Measurements from ENCODE around the gene CHST15.

The CHST15 gene

DNA sequence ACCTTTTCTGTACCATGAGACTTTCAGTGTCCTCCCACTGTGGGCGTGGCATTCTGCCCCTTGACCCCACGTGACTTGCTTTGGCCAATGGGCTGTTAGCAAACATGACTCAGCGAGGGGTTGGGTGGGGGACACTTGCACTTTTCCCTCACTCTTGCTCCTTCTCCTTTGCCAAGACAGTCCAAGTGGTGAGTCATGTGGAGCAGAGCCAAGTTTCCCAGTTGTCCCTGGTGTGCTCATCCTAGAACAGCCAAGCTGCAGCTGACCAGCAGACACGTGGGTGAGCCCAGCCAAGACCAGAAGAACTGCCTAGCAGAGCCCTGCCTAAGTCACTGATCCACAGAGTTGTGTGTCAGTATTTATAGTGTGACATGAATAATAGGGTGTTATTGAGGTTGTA is 119.0 kb downstream of the CHST15 start:
- Histone ChIP-seq H3K4me3 (ENCODE audit: low read length) (no peak overlapping the region), H3K27me3 (ENCODE audit: control insufficient read depth, insufficient read depth, low read length) (peaks cover 44% of the 10 kb centered on the region), H3K9ac (ENCODE audit: low read length) (no peak overlapping the region), H3K36me3 (ENCODE audit: control insufficient read depth, insufficient read depth, low read length) (no peaks in the 10 kb centered on the region), H3K4me1 (ENCODE audit: control insufficient read depth, insufficient read depth, low read length) (no peaks in the 10 kb centered on the region), H3K9me3 (ENCODE audit: control insufficient read depth, low read length) (peaks cover 5% of the 10 kb centered on the region)

DNA sequence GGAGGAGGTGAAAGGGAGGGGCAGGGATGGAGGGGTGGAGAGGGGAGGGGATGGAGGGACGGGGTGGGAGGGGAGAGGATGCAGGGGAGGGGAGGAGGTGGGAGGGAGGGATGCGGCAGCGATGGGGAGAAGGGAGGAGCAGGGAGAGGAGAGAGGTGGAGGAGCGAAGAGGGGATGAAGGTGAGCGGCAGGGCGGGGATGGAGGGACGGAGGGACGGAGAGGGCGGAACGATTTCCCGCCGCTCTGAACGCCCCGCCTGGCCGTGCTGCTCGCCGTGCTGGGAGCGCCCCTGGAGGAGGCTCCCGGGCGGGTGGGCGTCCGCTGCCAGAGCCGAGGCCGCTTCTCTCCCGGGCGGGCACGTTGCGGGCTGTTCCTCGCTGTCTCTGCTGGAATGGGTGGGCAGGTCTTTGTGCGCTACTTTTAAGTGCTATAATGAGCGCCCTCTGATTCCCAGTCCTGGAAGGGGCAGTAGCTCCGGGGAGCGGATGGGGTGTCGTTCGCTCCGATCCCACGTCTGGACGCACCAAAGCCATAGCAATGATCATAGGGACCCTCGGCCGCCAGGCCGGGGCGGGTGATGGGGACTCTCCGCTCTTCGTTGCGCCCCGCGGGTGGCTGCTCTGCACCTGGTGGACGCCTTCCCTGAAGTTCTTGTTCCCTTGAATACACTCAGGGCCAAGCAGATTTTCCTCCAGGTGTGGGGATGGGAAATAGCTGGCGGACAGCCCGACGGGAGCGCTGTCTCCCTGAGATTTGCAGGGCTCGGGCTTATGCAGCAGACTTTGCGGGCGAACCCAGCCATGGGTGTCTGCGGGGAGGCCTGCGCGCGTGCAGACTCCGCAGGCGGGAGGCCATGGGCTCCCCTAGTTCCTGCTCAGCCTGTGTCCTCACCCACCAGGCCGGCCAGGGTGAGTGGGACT is 120.7 kb downstream of the CHST15 start:
- Histone ChIP-seq H3K9ac (ENCODE audit: low read length) (no peak overlapping the region), H3K4me1 (ENCODE audit: control insufficient read depth, insufficient read depth, low read length) (no peaks in the 10 kb centered on the region), H3K36me3 (ENCODE audit: control insufficient read depth, insufficient read depth, low read length) (no peaks in the 10 kb centered on the region), H3K4me3 (ENCODE audit: low read length) (no peak overlapping the region), H3K27me3 (ENCODE audit: control insufficient read depth, insufficient read depth, low read length) (peaks cover 55% of the 10 kb centered on the region), H3K9me3 (ENCODE audit: control insufficient read depth, low read length) (peaks cover 5% of the 10 kb centered on the region)

DNA sequence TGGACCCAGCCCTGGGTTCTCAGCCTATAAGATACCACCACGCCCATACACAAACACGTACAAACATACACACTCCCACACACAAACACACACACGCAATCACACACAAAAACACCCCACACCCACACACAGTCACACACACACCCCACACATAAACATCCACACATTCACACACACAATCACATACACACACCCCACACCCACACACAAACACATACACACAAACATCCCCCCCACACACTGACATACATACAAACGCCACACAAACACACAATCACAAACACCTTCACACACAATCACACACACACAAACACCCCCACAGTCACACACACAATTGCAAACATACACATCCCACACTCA is 122.5 kb downstream of the CHST15 start:
- Histone ChIP-seq H3K9me3 (ENCODE audit: control insufficient read depth, low read length) (peaks cover 5% of the 10 kb centered on the region), H3K4me3 (ENCODE audit: low read length) (no peak overlapping the region), H3K36me3 (ENCODE audit: control insufficient read depth, insufficient read depth, low read length) (no peaks in the 10 kb centered on the region), H3K4me1 (ENCODE audit: control insufficient read depth, insufficient read depth, low read length) (no peaks in the 10 kb centered on the region), H3K9ac (ENCODE audit: low read length) (no peak overlapping the region), H3K27me3 (ENCODE audit: control insufficient read depth, insufficient read depth, low read length) (peaks cover 72% of the 10 kb centered on the region)

GRCh38 chr10:123970207-123970926 is 123.0 kb downstream of the CHST15 start:
- peaks cover 5% of the 10 kb centered on the region for H3K9me3 ChIP-seq (ENCODE audit: control insufficient read depth, low read length)
- no peaks in the 10 kb centered on the region for H3K4me1 ChIP-seq (ENCODE audit: control insufficient read depth, insufficient read depth, low read length)
- H3K9ac ChIP-seq (ENCODE audit: low read length), result no peak overlapping the region
- peaks cover 78% of the 10 kb centered on the region for H3K27me3 ChIP-seq (ENCODE audit: control insufficient read depth, insufficient read depth, low read length)
- H3K4me3 ChIP-seq (ENCODE audit: low read length), result no peak overlapping the region
- H3K36me3 ChIP-seq (ENCODE audit: control insufficient read depth, insufficient read depth, low read length), result no peaks in the 10 kb centered on the region

DNA sequence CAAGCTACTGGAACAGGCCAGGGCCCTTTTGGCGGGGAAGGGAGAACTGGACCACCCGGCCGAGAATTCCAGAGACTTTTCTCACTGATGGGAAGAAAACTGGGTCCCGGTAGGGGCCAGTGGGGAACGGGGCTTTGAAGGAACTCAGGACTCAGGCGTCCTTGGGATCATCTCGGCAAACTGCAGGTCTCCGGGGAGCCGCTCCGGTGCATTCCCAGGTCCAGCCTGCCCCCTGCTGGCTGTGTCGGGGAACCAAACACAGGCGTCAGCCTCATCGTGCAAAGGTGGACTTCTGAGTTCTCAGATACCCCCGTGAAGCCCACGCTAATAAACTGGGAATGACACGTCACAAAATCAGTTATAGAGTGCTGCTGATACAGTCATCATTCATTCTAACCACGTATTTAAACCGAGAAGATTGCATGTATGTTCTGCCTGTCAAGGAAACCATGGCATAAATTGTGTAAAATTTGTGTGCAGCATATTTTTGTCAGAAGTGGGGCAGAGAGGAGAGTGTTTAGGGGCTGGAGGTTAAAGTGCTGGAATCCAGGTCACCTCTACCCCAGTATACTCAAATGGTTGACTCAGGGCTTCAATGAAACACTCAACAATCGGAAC is 125.7 kb downstream of the CHST15 start:
- Histone ChIP-seq H3K27me3 (ENCODE audit: control insufficient read depth, insufficient read depth, low read length) (peaks cover 81% of the 10 kb centered on the region), H3K4me3 (ENCODE audit: low read length) (no peak overlapping the region), H3K9ac (ENCODE audit: low read length) (no peak overlapping the region), H3K36me3 (ENCODE audit: control insufficient read depth, insufficient read depth, low read length) (no peaks in the 10 kb centered on the region), H3K4me1 (ENCODE audit: control insufficient read depth, insufficient read depth, low read length) (no peaks in the 10 kb centered on the region), H3K9me3 (ENCODE audit: control insufficient read depth, low read length) (no peaks in the 10 kb centered on the region)

GRCh38 chr10:123966896-123967231 is 126.5 kb downstream of the CHST15 start:
- Histone ChIP-seq H3K9me3 (ENCODE audit: control insufficient read depth, low read length) (no peaks in the 10 kb centered on the region), H3K27me3 (ENCODE audit: control insufficient read depth, insufficient read depth, low read length) (peaks cover 80% of the 10 kb centered on the region), H3K4me3 (ENCODE audit: low read length) (no peak overlapping the region), H3K9ac (ENCODE audit: low read length) (no peak overlapping the region), H3K4me1 (ENCODE audit: control insufficient read depth, insufficient read depth, low read length) (no peaks in the 10 kb centered on the region), H3K36me3 (ENCODE audit: control insufficient read depth, insufficient read depth, low read length) (no peaks in the 10 kb centered on the region)

DNA sequence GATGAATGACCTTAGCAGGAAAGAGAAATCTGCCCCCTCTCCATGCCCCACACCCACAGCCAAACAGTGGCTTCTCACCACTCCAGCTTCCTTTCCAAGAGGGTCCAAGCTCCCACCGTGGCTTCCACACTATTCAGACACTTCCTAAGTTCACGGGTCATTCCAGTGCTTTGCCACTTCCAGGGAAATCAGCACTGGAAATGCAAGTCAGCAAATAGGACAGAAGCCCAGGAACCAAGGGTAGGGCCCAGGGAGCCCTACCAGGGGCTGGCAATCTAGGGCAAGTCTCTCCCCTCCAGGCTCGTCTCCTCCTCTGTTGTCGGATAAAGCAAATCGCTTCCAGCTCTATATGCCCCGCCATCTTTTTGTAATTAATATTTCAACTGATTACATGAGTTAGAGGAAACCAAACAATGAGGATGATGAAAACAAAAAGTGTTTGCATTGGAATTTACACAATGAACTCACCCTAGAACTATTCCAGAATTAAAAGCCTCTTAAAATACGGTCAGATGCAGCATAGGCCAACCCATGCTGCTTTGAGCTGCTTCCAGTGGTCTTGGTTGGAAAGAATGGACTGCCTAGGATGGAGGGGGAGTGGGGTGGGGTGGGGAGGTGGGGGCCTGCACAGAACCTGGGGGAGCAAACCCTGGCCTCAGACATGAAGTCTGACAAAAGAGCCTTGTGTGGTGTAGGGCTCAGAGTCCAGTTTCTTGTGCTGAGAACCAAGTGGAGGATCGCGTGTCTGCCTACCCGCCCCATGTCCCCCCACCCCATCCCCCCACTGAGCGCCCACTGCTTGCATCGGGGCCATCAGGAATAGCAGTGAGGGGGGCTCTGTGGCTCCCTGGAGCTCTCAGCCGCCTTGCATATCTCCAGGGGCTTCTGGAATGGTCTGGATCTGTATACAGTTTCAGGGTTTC is 127.2 kb downstream of the CHST15 start:
- Histone ChIP-seq H3K9ac (ENCODE audit: low read length) (no peak overlapping the region), H3K4me1 (ENCODE audit: control insufficient read depth, insufficient read depth, low read length) (no peaks in the 10 kb centered on the region), H3K27me3 (ENCODE audit: control insufficient read depth, insufficient read depth, low read length) (peaks cover 75% of the 10 kb centered on the region), H3K9me3 (ENCODE audit: control insufficient read depth, low read length) (no peaks in the 10 kb centered on the region), H3K36me3 (ENCODE audit: control insufficient read depth, insufficient read depth, low read length) (no peaks in the 10 kb centered on the region), H3K4me3 (ENCODE audit: low read length) (no peak overlapping the region)

GRCh38 chr10:123964953-123965352 is 128.4 kb downstream of the CHST15 start:
- H3K36me3 ChIP-seq (ENCODE audit: control insufficient read depth, insufficient read depth, low read length), result no peaks in the 10 kb centered on the region
- H3K4me1 ChIP-seq (ENCODE audit: control insufficient read depth, insufficient read depth, low read length), result no peaks in the 10 kb centered on the region
- H3K9me3 ChIP-seq (ENCODE audit: control insufficient read depth, low read length), result no peaks in the 10 kb centered on the region
- H3K9ac ChIP-seq (ENCODE audit: low read length), result no peak overlapping the region
- no peak overlapping the region for H3K4me3 ChIP-seq (ENCODE audit: low read length)
- H3K27me3 ChIP-seq (ENCODE audit: control insufficient read depth, insufficient read depth, low read length), result peaks cover 63% of the 10 kb centered on the region

GRCh38 chr10:123962756-123963530 is 130.5 kb downstream of the CHST15 start:
- Histone ChIP-seq H3K4me1 (ENCODE audit: control insufficient read depth, insufficient read depth, low read length) (no peaks in the 10 kb centered on the region), H3K4me3 (ENCODE audit: low read length) (no peak overlapping the region), H3K36me3 (ENCODE audit: control insufficient read depth, insufficient read depth, low read length) (no peaks in the 10 kb centered on the region), H3K27me3 (ENCODE audit: control insufficient read depth, insufficient read depth, low read length) (peaks cover 63% of the 10 kb centered on the region), H3K9ac (ENCODE audit: low read length) (no peak overlapping the region), H3K9me3 (ENCODE audit: control insufficient read depth, low read length) (no peaks in the 10 kb centered on the region)

DNA sequence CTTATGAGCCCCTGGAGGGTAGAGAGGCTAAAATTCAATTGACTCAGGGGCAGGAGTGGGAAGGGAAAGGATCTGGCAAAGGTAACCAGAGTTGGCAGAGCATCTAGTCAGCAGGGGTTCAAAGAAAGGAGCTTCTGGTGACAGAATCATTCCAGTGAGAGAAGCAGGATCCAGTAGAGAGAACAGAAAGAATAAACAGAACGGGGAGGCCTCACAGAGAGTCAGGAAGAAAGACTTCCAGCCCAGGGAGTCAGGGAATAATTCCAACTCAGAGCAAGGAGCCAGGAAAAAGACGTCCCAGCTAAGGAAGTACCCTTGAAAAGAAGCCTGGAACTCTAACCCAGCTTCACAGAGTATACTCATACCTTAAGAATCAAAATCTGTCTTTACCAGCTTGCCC is 135.2 kb downstream of the CHST15 start:
- Histone ChIP-seq H3K4me3 (ENCODE audit: low read length) (no peak overlapping the region), H3K9ac (ENCODE audit: low read length) (no peak overlapping the region), H3K36me3 (ENCODE audit: control insufficient read depth, insufficient read depth, low read length) (no peaks in the 10 kb centered on the region), H3K27me3 (ENCODE audit: control insufficient read depth, insufficient read depth, low read length) (peaks cover 21% of the 10 kb centered on the region), H3K4me1 (ENCODE audit: control insufficient read depth, insufficient read depth, low read length) (no peaks in the 10 kb centered on the region), H3K9me3 (ENCODE audit: control insufficient read depth, low read length) (no peaks in the 10 kb centered on the region)
